ENCODE measurements around the gene HERC4. TPM values are rescaled to one million over a fixed set of nuclear protein-coding genes. Genes with fewer than 3 reads are reported as not detected.

The HERC4 gene
- total RNA-seq, 2 donors from 2014 or later: 22.0 to 22.5 TPM

GRCh38 chr10:67936416-67936815 lies 138.7 kb downstream of the HERC4 start:
- Histone ChIP-seq H3K4me3 (no peak overlapping the region), H3K27me3 (no peaks in the 10 kb centered on the region), H3K4me1 (no peaks in the 10 kb centered on the region), H3K36me3 (peaks cover 34% of the 10 kb centered on the region), H3K27ac (no peak overlapping the region), H3K9me3 (no peaks in the 10 kb centered on the region)
- DNase-seq (ENCODE audit: low spot score): no peak
- no peak for TF ChIP-seq CTCF (IDR thresholded peaks at IDR 0.05)

- no peaks in the 10 kb centered on the region for H3K27me3 ChIP-seq
- no peak for DNase-seq (ENCODE audit: low spot score)
- TF ChIP-seq CTCF (IDR thresholded peaks at IDR 0.05): no peak
- no peak overlapping the region for H3K4me3 ChIP-seq
- H3K27ac ChIP-seq: no peak overlapping the region
- no peaks in the 10 kb centered on the region for H3K4me1 ChIP-seq
- no peaks in the 10 kb centered on the region for H3K9me3 ChIP-seq
- peaks cover 45% of the 10 kb centered on the region for H3K36me3 ChIP-seq
Measured at GRCh38 chr10:67935223-67935622, 139.9 kb downstream of the HERC4 start.

- peaks cover 45% of the 10 kb centered on the region for H3K36me3 ChIP-seq
- no peaks in the 10 kb centered on the region for H3K27me3 ChIP-seq
- H3K9me3 ChIP-seq: no peaks in the 10 kb centered on the region
- no peak overlapping the region for H3K4me3 ChIP-seq
- DNase-seq (ENCODE audit: low spot score): no peak
- H3K4me1 ChIP-seq: no peaks in the 10 kb centered on the region
- no peak overlapping the region for H3K27ac ChIP-seq
- TF ChIP-seq CTCF (IDR thresholded peaks at IDR 0.05): no peak
Measured at GRCh38 chr10:67934336-67934735, 140.7 kb downstream of the HERC4 start.

- Histone ChIP-seq H3K4me3 (no peak overlapping the region), H3K4me1 (no peaks in the 10 kb centered on the region), H3K27ac (no peak overlapping the region), H3K9me3 (no peaks in the 10 kb centered on the region), H3K27me3 (no peaks in the 10 kb centered on the region), H3K36me3 (peaks cover 45% of the 10 kb centered on the region)
- DNase-seq (ENCODE audit: low spot score): no peak
- TF ChIP-seq CTCF (IDR thresholded peaks at IDR 0.05): no peak
Measured at GRCh38 chr10:67933199-67933598, 141.9 kb downstream of the HERC4 start.

GRCh38 chr10:67926951-67927350 lies 148.1 kb downstream of the HERC4 start:
- no peak overlapping the region for H3K27ac ChIP-seq
- no peak for TF ChIP-seq CTCF (IDR thresholded peaks at IDR 0.05)
- no peaks in the 10 kb centered on the region for H3K4me1 ChIP-seq
- no peak overlapping the region for H3K4me3 ChIP-seq
- no peaks in the 10 kb centered on the region for H3K27me3 ChIP-seq
- H3K9me3 ChIP-seq: no peaks in the 10 kb centered on the region
- H3K36me3 ChIP-seq: peaks cover 31% of the 10 kb centered on the region
- DNase-seq (ENCODE audit: low spot score): no peak

GRCh38 chr10:67925449-67926005 lies 149.6 kb downstream of the HERC4 start:
- no peak overlapping the region for H3K27ac ChIP-seq
- no peaks in the 10 kb centered on the region for H3K4me1 ChIP-seq
- no peaks in the 10 kb centered on the region for H3K9me3 ChIP-seq
- H3K4me3 ChIP-seq: no peak overlapping the region
- DNase-seq (ENCODE audit: low spot score): no peak
- no peaks in the 10 kb centered on the region for H3K27me3 ChIP-seq
- H3K36me3 ChIP-seq: peaks cover 18% of the 10 kb centered on the region
- no peak for TF ChIP-seq CTCF (IDR thresholded peaks at IDR 0.05)

Data from right atrium auricular region (tissue), 2 donors.